ENCODE data around the gene GLYAT.

- TF ChIP-seq CTCF (conservative IDR thresholded peaks at IDR 0.05; ENCODE audit: low read length) = no peak
- TF ChIP-seq EZH2phosphoT487 (IDR thresholded peaks at IDR 0.05; ENCODE audit: borderline replicate concordance) = no peak
These were observed 13.4 kb upstream of the GLYAT start for GRCh38 chr11:58744988-58745704.
